RWPE1 (cell line): Measurements from ENCODE around the gene ABHD3.

Experiments
- CTCF ChIA-PET: fragments of 350-600 bp; sonication (Branson Sonifier 250); formaldehyde crosslinking; extraction: SDS; loops from one replicate; lab custom pipeline; 2021; lab: Yijun Ruan, JAX
- POLR2A ChIA-PET: fragments of 400-600 bp; formaldehyde crosslinking; extraction: SDS; loops from one replicate; lab custom pipeline; 2020; ENCODE audit warnings: antibody characterized with exemption; ENCODE audit not compliant: low non-redundant PET; lab: Yijun Ruan, JAX
- DNase-seq: peaks from one replicate; pipeline ENCODE4 v3.0.0; 2012; ENCODE audit warnings: low spot score
- H3K27ac ChIP-seq: fragments of 450-650 bp; 2 replicates; pipeline ENCODE4 v1.5.1; 2017
- CTCF ChIP-seq: fragments of 450-650 bp; conservative IDR thresholded peaks from 2 replicates; pipeline ENCODE4 v1.5.1; 2017; ENCODE audit warnings: low read depth, mild to moderate bottlenecking

ABHD3 gene

GRCh38 chr18:21704603-21705364 lies at the start of gene ABHD3:
Gene ABHD3 (minus strand): TSS chr18:21704774. CDS start chr18:21704665, 109 bp downstream.
- DNase-seq: peak; percentile 86
- POLR2A ChIA-PET: no interaction called here
- CTCF ChIA-PET: interaction anchor here (0.6 kb wide), 2 partner anchors 31 to 149 kb away, joined by 3 to 4 read pairs; no protein-coding TSS in a partner anchor
- TF ChIP-seq CTCF: peak; percentile 27; the same call in 1 of the 2 replicates
- H3K27ac ChIP-seq: peak within 1 kb of the TSS; percentile 92

GRCh38 chr18:21747764-21748693 lies 43.5 kb upstream of the ABHD3 start:
- CTCF ChIA-PET: no interaction called here
- POLR2A ChIA-PET: no interaction called here
- no peak overlapping the region for H3K27ac ChIP-seq
- DNase-seq: no peak
- TF ChIP-seq CTCF: no peak

GRCh38 chr18:21747268-21747667 lies 42.7 kb upstream of the ABHD3 start:
- CTCF ChIA-PET: interaction anchor here (0.6 kb wide), 1 partner anchor 51 kb away, joined by 3 read pairs; no protein-coding TSS in a partner anchor
- no peak for TF ChIP-seq CTCF
- POLR2A ChIA-PET: no interaction called here
- DNase-seq: no peak
- H3K27ac ChIP-seq: no peak overlapping the region

GRCh38 chr18:21745231-21745630 lies 40.7 kb upstream of the ABHD3 start:
- H3K27ac ChIP-seq: no peak overlapping the region
- CTCF ChIA-PET: no interaction called here
- DNase-seq: no peak
- POLR2A ChIA-PET: no interaction called here
- no peak for TF ChIP-seq CTCF

GRCh38 chr18:21743166-21743832 lies 38.7 kb upstream of the ABHD3 start:
- no peak overlapping the region for H3K27ac ChIP-seq
- POLR2A ChIA-PET: no interaction called here
- DNase-seq: no peak
- no peak for TF ChIP-seq CTCF
- CTCF ChIA-PET: interaction anchor here (0.6 to 1.1 kb wide), 2 partner anchors 13 to 701 kb away, joined by 3 to 4 read pairs; no protein-coding TSS in a partner anchor
